Astrocyte (in vitro differentiated cells and primary cell): ENCODE data around the gene PCED1B.

ENCODE experiments used
- EZH2 ChIP-seq: IDR thresholded peaks from 2 replicates; pipeline ENCODE4 v1.6.1; 2012; ENCODE audit warnings: mild to moderate bottlenecking, low read length, inconsistent platforms; ENCODE audit not compliant: insufficient read depth
- TF ChIP-seq, protein P1 (sequence below): IDR thresholded peaks from 2 replicates; pipeline ENCODE4 v1.5.1; 2011; ENCODE audit warnings: low read depth, mild to moderate bottlenecking, inconsistent platforms, low read length, moderate library complexity; ENCODE audit not compliant: insufficient read depth

DNA sequence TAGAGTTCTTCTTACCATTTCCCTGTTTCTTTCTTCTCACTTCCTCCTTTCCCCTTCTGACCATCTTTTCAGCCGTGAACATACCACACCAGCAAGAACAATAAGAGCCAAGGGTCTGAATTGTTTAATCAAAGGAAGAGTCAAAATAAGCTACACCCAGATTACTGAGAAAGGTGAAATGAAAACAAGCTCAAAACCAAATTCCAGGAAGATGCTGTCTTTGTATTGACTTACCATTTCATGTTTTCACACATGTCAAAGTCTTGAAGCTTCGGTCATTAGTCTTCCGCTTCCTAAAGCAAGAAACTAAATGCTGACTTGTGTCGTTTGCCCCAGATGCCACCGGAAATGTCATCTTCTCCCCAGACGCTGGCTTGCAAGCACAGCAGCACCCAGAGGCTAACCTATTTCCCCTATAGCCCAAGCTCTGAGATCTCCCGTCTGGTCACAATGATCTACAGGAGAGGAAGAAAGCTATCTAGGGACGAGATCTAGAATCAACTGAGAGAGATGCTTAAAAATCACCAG, 136.8 kb downstream of the PCED1B start:
- TF ChIP-seq, protein P1, sequence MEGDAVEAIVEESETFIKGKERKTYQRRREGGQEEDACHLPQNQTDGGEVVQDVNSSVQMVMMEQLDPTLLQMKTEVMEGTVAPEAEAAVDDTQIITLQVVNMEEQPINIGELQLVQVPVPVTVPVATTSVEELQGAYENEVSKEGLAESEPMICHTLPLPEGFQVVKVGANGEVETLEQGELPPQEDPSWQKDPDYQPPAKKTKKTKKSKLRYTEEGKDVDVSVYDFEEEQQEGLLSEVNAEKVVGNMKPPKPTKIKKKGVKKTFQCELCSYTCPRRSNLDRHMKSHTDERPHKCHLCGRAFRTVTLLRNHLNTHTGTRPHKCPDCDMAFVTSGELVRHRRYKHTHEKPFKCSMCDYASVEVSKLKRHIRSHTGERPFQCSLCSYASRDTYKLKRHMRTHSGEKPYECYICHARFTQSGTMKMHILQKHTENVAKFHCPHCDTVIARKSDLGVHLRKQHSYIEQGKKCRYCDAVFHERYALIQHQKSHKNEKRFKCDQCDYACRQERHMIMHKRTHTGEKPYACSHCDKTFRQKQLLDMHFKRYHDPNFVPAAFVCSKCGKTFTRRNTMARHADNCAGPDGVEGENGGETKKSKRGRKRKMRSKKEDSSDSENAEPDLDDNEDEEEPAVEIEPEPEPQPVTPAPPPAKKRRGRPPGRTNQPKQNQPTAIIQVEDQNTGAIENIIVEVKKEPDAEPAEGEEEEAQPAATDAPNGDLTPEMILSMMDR: no peak
- TF ChIP-seq EZH2: no peak
